HG03460 (cell line): ENCODE measurements around the gene MORN1.

Experiments used
- ATAC-seq: cut with Tn5 transposase; IDR thresholded peaks from one replicate; pipeline ENCODE4 v1.9.1; 2021; ENCODE audit not compliant: unreplicated experiment

The MORN1 gene

GRCh38 chr1:2278591-2279209 is 112.7 kb downstream of the MORN1 start:
- no peak for ATAC-seq

DNA sequence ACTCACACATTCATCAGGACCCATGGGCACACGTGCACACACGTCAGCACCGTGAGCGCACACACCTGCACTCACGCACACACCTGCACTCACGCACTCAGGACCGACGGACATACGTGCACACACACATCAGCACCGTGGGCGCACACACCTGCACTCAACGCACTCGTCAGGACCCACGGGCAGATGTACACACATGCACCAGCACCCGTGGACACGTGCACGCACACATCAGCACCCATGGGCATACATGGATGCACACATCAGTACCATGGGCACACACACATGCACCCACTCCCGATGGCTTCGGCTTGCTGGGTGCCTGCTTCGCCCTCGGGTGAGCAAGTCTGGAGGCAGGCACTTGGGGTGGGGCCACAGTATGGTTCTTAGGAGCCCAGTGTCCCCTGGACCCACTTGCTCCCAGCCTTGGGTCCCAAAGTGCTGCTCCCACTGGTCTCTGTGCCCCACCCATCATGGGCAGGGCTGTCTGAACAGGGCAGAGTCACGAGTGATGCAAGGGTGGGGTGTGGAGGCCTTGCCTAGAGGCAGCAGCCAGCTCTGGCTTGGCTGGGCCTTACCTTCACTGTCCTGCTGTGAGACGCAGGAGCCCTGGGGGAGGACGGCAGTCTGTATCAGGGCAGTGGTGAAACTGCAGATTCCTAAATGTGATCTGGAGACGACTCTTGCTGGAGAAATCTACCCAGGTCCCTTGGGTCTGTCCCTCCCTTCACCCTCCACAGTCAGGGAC is 113.4 kb downstream of the MORN1 start:
- no peak for ATAC-seq

DNA sequence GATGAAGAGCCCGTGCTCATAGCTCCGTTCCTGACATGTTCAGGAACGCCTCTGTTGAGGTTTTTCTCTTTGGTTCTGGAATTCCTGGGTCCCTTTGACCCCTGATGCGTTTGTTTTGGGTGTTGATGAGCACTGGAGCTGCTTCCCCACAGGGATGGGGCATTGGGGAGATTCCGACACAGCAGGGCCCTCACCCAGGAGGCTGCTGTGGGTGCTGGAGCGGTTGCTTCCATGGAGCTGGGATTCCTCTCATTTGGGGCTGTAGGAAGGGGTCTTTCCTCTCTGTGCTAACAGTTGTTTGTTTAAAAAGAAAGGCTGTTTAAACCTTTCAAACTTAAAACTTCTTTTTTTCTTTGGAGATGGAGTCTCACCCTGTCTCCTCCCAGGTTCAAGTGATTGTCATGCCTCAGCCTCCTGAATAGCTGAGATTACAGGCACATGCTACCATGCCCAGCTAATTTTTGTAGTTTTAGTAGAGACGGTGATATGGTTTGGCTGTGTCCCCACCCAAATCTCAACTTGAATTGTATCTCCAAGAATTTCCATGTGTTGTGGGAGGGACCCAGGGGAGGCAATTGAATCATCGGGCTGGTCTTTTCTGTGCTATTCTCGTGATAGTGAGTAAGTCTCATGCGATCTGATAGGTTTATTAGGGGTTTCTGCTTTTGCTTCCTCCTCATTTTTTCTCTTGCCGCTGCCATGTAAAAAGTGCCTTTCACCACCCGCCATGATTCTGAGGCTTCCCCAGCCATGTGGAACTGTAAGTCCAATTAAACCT is 114.4 kb downstream of the MORN1 start:
- no peak for ATAC-seq

GRCh38 chr1:2275796-2276536 is 115.4 kb downstream of the MORN1 start:
- no peak for ATAC-seq

- ATAC-seq, result no peak
Observed at GRCh38 chr1:2274929-2275475, 116.4 kb downstream of the MORN1 start.

- no peak for ATAC-seq
Observed at GRCh38 chr1:2274231-2274928, 117.0 kb downstream of the MORN1 start.

DNA sequence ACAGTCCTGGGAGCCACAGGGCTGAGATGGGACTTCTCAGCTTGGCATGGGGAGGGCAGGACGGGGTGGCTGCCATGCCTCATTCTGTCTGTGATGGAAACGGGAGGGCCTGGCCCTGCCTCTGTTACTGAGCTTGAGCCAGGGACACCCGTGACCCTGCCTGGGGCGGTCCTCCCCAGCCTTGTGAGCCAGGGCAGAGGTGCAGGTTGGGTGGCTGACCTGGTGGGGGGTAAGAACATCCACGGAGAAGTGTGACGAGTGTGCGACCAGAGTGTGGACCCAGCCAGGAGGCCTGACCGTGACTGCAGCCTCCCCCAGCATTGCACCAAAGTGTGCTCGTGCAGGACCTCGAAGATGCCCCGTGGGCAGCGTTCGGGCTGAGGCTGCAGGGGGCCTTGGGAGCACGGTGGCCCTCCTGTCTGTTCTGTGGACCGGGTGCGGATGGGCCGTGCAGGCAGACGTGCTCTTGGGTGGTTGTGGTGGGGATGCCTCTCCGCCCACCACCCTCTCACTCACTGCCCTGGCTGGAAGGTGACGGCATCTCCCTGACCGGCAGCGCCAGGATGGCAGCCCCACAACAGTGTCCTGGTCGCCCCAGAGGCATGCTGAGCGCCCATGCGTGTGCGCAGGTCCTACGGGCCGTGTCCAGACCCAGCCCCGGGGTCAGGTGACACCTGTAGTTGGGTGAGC is 117.8 kb downstream of the MORN1 start:
- ATAC-seq, result no peak

GRCh38 chr1:2272686-2273400 is 118.5 kb downstream of the MORN1 start:
- no peak for ATAC-seq

GRCh38 chr1:2271841-2272655 is 119.3 kb downstream of the MORN1 start:
- ATAC-seq, result no peak
